Testis (tissue), 2 donors: ENCODE measurements around the gene GTF3C5.

ENCODE experiments used
- CTCF ChIP-seq, 3 experiments: fragments of 450-650 bp in 2 of 3; fragments of 200-600 bp in 1 of 3; sonication (generic) in 1 of 3; IDR thresholded peaks; one replicate each; pipeline ENCODE4 v1.5.1; 2016 to 2019; ENCODE audit warnings: antibody characterized with exemption in 3 of 3, mild to moderate bottlenecking in 2 of 3, moderate library complexity in 1 of 3
- POLR2A ChIP-seq: fragments of 450-650 bp; IDR thresholded peaks from one replicate; pipeline ENCODE4 v1.6.1; 2017; ENCODE audit warnings: antibody characterized with exemption, mild to moderate bottlenecking, moderate library complexity

- TF ChIP-seq POLR2A (no peak), CTCF (IDR thresholded peaks at IDR 0.05) (no peak)
These were observed 45.3 kb downstream of the GTF3C5 start for GRCh38 chr9:133075925-133076630.
